B cell (primary cell): ENCODE data around the gene ZBTB16.

Experiments
- CTCF ChIP-seq: fragments of 200-600 bp; IDR thresholded peaks from one replicate; pipeline ENCODE4 v1.8.0; 2022; ENCODE audit warnings: antibody characterized with exemption, mild to moderate bottlenecking
- EZH2 ChIP-seq: IDR thresholded peaks from 2 replicates; pipeline ENCODE4 v1.6.1; 2012; ENCODE audit warnings: borderline replicate concordance, low read depth, mild to moderate bottlenecking, moderate library complexity, low read length; ENCODE audit not compliant: insufficient read depth, poor library complexity, severe bottlenecking

- TF ChIP-seq CTCF (no peak), EZH2 (no peak)
Observed at GRCh38 chr11:114286229-114286628, 226.7 kb downstream of the ZBTB16 start.
